Measurements from ENCODE around the gene MRPS26.
"Not testable (repeated sequence)": the region's sequence is repeated elsewhere in the genome, so short reads cannot be mapped to it uniquely, and the experiment has no call there.

GRCh38 chr20:3075315-3075714, 29.5 kb downstream of the MRPS26 start:
- TF ChIP-seq ZNF571, ZBTB21 (tag by site-specific recombination; IDR thresholded peaks at IDR 0.05): not testable (repeated sequence)
